SJSA1 (cell line): ENCODE data around the gene PLCB4. TPM values are rescaled to one million over a fixed set of nuclear protein-coding genes. Genes with fewer than 3 reads are reported as not detected.
A peak's percentile ranks its signal among the peaks of the same experiment; 100 is the strongest.

Source experiments
- DNase-seq, 2 experiments: peaks; one replicate each; pipeline ENCODE4 v3.0.0-alpha.2; 2015 to 2020; ENCODE audit warnings: low spot score in 2 of 2, low read depth in 1 of 2
- H3K27ac ChIP-seq: fragments of 250-450 bp; sonication (Bioruptor Pico); 2 replicates; pipeline ENCODE4 v1.5.1; 2020; ENCODE audit warnings: mild to moderate bottlenecking, moderate library complexity
- H3K27me3 ChIP-seq: fragments of 250-450 bp; sonication (Bioruptor Pico); replicated peaks from 2 replicates; pipeline ENCODE4 v1.5.1; 2020; ENCODE audit warnings: mild to moderate bottlenecking, moderate library complexity
- H3K36me3 ChIP-seq: fragments of 250-450 bp; sonication (Bioruptor Pico); 2 replicates; pipeline ENCODE4 v1.5.1; 2020; ENCODE audit warnings: mild to moderate bottlenecking
- H3K4me1 ChIP-seq: fragments of 250-450 bp; sonication (Bioruptor Pico); replicated peaks from 2 replicates; pipeline ENCODE4 v1.6.1; 2021; ENCODE audit warnings: mild to moderate bottlenecking
- H3K4me3 ChIP-seq: fragments of 250-450 bp; sonication (Bioruptor Pico); 2 replicates; pipeline ENCODE4 v1.5.1; 2020; ENCODE audit warnings: mild to moderate bottlenecking
- H3K9me3 ChIP-seq: fragments of 250-450 bp; sonication (Bioruptor Pico); replicated peaks from 2 replicates; pipeline ENCODE4 v1.5.1; 2020; ENCODE audit warnings: mild to moderate bottlenecking
- total RNA-seq: library from RNA; depleted of rRNA; stranded (reverse); fragments of >200 nt; shearing (Covaris generic); gene quantifications from 2 replicates; pipeline ENCODE4 v1.2.3, GENCODE V29; 2014

The PLCB4 gene
- total RNA-seq, 1 experiment from 2014 or later: 9.3 TPM

- no peaks in the 10 kb centered on the region for H3K27me3 ChIP-seq
- H3K9me3 ChIP-seq: no peaks in the 10 kb centered on the region
- no peak overlapping the region for H3K4me3 ChIP-seq
- H3K36me3 ChIP-seq: no peaks in the 10 kb centered on the region
- DNase-seq: no peak
- H3K27ac ChIP-seq: no peak overlapping the region
- peaks cover 13% of the 10 kb centered on the region for H3K4me1 ChIP-seq
Observed at GRCh38 chr20:9163251-9163650, 94.4 kb downstream of the PLCB4 start.

GRCh38 chr20:9163995-9164394 is 95.1 kb downstream of the PLCB4 start:
- Histone ChIP-seq H3K4me3 (no peak overlapping the region), H3K4me1 (peaks cover 13% of the 10 kb centered on the region), H3K27ac (no peak overlapping the region), H3K27me3 (no peaks in the 10 kb centered on the region), H3K36me3 (no peaks in the 10 kb centered on the region), H3K9me3 (no peaks in the 10 kb centered on the region)
- no peak for DNase-seq

- no peaks in the 10 kb centered on the region for H3K36me3 ChIP-seq
- no peak overlapping the region for H3K4me3 ChIP-seq
- no peak for DNase-seq
- no peak overlapping the region for H3K27ac ChIP-seq
- H3K9me3 ChIP-seq: no peaks in the 10 kb centered on the region
- H3K27me3 ChIP-seq: no peaks in the 10 kb centered on the region
- peaks cover 11% of the 10 kb centered on the region for H3K4me1 ChIP-seq
Observed at GRCh38 chr20:9165261-9165660, 96.4 kb downstream of the PLCB4 start.

GRCh38 chr20:9166153-9166780 is 97.4 kb downstream of the PLCB4 start:
- H3K9me3 ChIP-seq: no peaks in the 10 kb centered on the region
- peaks cover 1% of the 10 kb centered on the region for H3K4me1 ChIP-seq
- no peak overlapping the region for H3K27ac ChIP-seq
- DNase-seq: no peak
- no peaks in the 10 kb centered on the region for H3K36me3 ChIP-seq
- H3K27me3 ChIP-seq: no peaks in the 10 kb centered on the region
- no peak overlapping the region for H3K4me3 ChIP-seq

GRCh38 chr20:9169409-9169808 is 100.5 kb downstream of the PLCB4 start:
- Histone ChIP-seq H3K27ac (no peak overlapping the region), H3K36me3 (no peaks in the 10 kb centered on the region), H3K9me3 (no peaks in the 10 kb centered on the region), H3K4me1 (no peaks in the 10 kb centered on the region), H3K27me3 (no peaks in the 10 kb centered on the region), H3K4me3 (no peak overlapping the region)
- DNase-seq: no peak

GRCh38 chr20:9172851-9173250 is 104.0 kb downstream of the PLCB4 start:
- no peaks in the 10 kb centered on the region for H3K27me3 ChIP-seq
- no peaks in the 10 kb centered on the region for H3K4me1 ChIP-seq
- H3K4me3 ChIP-seq: no peak overlapping the region
- no peak overlapping the region for H3K27ac ChIP-seq
- no peaks in the 10 kb centered on the region for H3K9me3 ChIP-seq
- DNase-seq: no peak
- H3K36me3 ChIP-seq: no peaks in the 10 kb centered on the region

- no peaks in the 10 kb centered on the region for H3K27me3 ChIP-seq
- no peak for DNase-seq
- H3K27ac ChIP-seq: no peak overlapping the region
- no peaks in the 10 kb centered on the region for H3K9me3 ChIP-seq
- no peak overlapping the region for H3K4me3 ChIP-seq
- no peaks in the 10 kb centered on the region for H3K36me3 ChIP-seq
- peaks cover 4% of the 10 kb centered on the region for H3K4me1 ChIP-seq
Observed at GRCh38 chr20:9177278-9177677, 108.4 kb downstream of the PLCB4 start.

- no peak overlapping the region for H3K4me3 ChIP-seq
- H3K4me1 ChIP-seq: peaks cover 4% of the 10 kb centered on the region
- H3K9me3 ChIP-seq: no peaks in the 10 kb centered on the region
- H3K27ac ChIP-seq: no peak overlapping the region
- no peaks in the 10 kb centered on the region for H3K27me3 ChIP-seq
- DNase-seq: no peak
- no peaks in the 10 kb centered on the region for H3K36me3 ChIP-seq
Observed at GRCh38 chr20:9179193-9179802, 110.4 kb downstream of the PLCB4 start.

- H3K27ac ChIP-seq: no peak overlapping the region
- DNase-seq: no peak
- peaks cover 4% of the 10 kb centered on the region for H3K4me1 ChIP-seq
- no peaks in the 10 kb centered on the region for H3K27me3 ChIP-seq
- H3K9me3 ChIP-seq: no peaks in the 10 kb centered on the region
- H3K36me3 ChIP-seq: no peaks in the 10 kb centered on the region
- no peak overlapping the region for H3K4me3 ChIP-seq
Observed at GRCh38 chr20:9179867-9180266, 111.0 kb downstream of the PLCB4 start.

GRCh38 chr20:9180481-9181257 is 111.8 kb downstream of the PLCB4 start:
- H3K27ac ChIP-seq: no peak overlapping the region
- no peaks in the 10 kb centered on the region for H3K36me3 ChIP-seq
- DNase-seq: no peak
- H3K9me3 ChIP-seq: no peaks in the 10 kb centered on the region
- peaks cover 9% of the 10 kb centered on the region for H3K4me1 ChIP-seq
- no peak overlapping the region for H3K4me3 ChIP-seq
- no peaks in the 10 kb centered on the region for H3K27me3 ChIP-seq

- DNase-seq: peak; percentile 24 to 51
Observed at GRCh38 chr20:9185511-9185910, 116.6 kb downstream of the PLCB4 start.

GRCh38 chr20:9186396-9186795 is 117.5 kb downstream of the PLCB4 start:
- Histone ChIP-seq H3K36me3 (no peaks in the 10 kb centered on the region), H3K4me3 (no peak overlapping the region), H3K27ac (0 out of 2 replicates have a peak overlapping the region, but pooled peaks have one; percentile 18), H3K9me3 (no peaks in the 10 kb centered on the region), H3K27me3 (no peaks in the 10 kb centered on the region), H3K4me1 (peaks cover 14% of the 10 kb centered on the region)
- no peak for DNase-seq

More at GRCh38 chr20:9185511-9185910, 116.6 kb downstream of the PLCB4 start:
- H3K27me3 ChIP-seq: no peaks in the 10 kb centered on the region
- H3K4me1 ChIP-seq: peaks cover 14% of the 10 kb centered on the region
- peak overlapping the region; percentile 18; the same call in 1 of the 2 replicates for H3K27ac ChIP-seq
- H3K4me3 ChIP-seq: no peak overlapping the region
- H3K36me3 ChIP-seq: no peaks in the 10 kb centered on the region
- H3K9me3 ChIP-seq: no peaks in the 10 kb centered on the region

GRCh38 chr20:9195031-9195430 is 126.1 kb downstream of the PLCB4 start:
- Histone ChIP-seq H3K27me3 (no peaks in the 10 kb centered on the region), H3K4me1 (peaks cover under 1% of the 10 kb centered on the region), H3K9me3 (no peaks in the 10 kb centered on the region; the same call in 1 of the 2 replicates), H3K36me3 (no peaks in the 10 kb centered on the region), H3K4me3 (no peak overlapping the region), H3K27ac (no peak overlapping the region)
- DNase-seq: no peak

- DNase-seq: no peak
- H3K4me3 ChIP-seq: no peak overlapping the region
- no peaks in the 10 kb centered on the region for H3K36me3 ChIP-seq
- no peaks in the 10 kb centered on the region; the same call in 1 of the 2 replicates for H3K9me3 ChIP-seq
- H3K27ac ChIP-seq: no peak overlapping the region
- H3K27me3 ChIP-seq: no peaks in the 10 kb centered on the region
- peaks cover 10% of the 10 kb centered on the region for H3K4me1 ChIP-seq
Observed at GRCh38 chr20:9196110-9196509, 127.2 kb downstream of the PLCB4 start.
